Gastroesophageal sphincter (tissue), 4 donors: ENCODE measurements around the gene KLK14. TPM values are rescaled to one million over a fixed set of nuclear protein-coding genes. Genes with fewer than 3 reads are reported as not detected.

ENCODE experiments used
- ATAC-seq: fragments of 150-250 bp; one replicate; pipeline ENCODE4 v1.9.1; 2016; ENCODE audit warnings: mild to moderate bottlenecking, moderate library complexity
- H3K27ac ChIP-seq, 4 donors: fragments of 200-600 bp; sonication (generic) in 3 of 4; 1 replicate in 3 of 4; 2 replicates in 1 of 4; pipeline ENCODE4 v1.5.1; 2016 to 2019
- H3K27me3 ChIP-seq: fragments of 200-600 bp; sonication (generic); one replicate; pipeline ENCODE4 v1.5.1; 2019
- H3K36me3 ChIP-seq, 2 donors: fragments of 200-600 bp; sonication (generic); one replicate each; pipeline ENCODE4 v1.5.1; 2019; ENCODE audit warnings: control low read depth in 1 of 2
- H3K4me1 ChIP-seq, 3 donors: fragments of 200-600 bp; sonication (generic); 1 replicate in 2 of 3; 2 replicates in 1 of 3; pipeline ENCODE4 v1.5.1; 2016 to 2019; ENCODE audit warnings: control low read depth in 2 of 3
- H3K4me3 ChIP-seq, 2 donors: fragments of 200-600 bp; sonication (generic); one replicate each; pipeline ENCODE4 v1.5.1; 2019; ENCODE audit warnings: mild to moderate bottlenecking in 1 of 2, moderate library complexity in 1 of 2
- H3K9me3 ChIP-seq, 3 donors: fragments of 200-600 bp; sonication (generic); one replicate each; pipeline ENCODE4 v1.5.1; 2017 to 2019; ENCODE audit warnings: control low read depth in 2 of 3
- EP300 ChIP-seq: sonication (generic); formaldehyde crosslinking; IDR thresholded peaks from one replicate; pipeline ENCODE4 v1.6.1; 2017; ENCODE audit warnings: antibody characterized with exemption, mild to moderate bottlenecking
- POLR2A ChIP-seq, 2 donors: fragments of 450-650 bp; IDR thresholded peaks; one replicate each; pipeline ENCODE4 v1.6.1; 2017; ENCODE audit warnings: antibody characterized with exemption in 2 of 2, mild to moderate bottlenecking in 2 of 2, moderate library complexity in 1 of 2
- POLR2AphosphoS5 ChIP-seq: sonication (generic); formaldehyde crosslinking; IDR thresholded peaks from one replicate; pipeline ENCODE4 v1.6.1; 2017; ENCODE audit warnings: antibody characterized with exemption
- WGBS, 2 donors: methylation state at CpG; one replicate each; pipeline ENCODE4 v1.1.5; 2018; ENCODE audit warnings: low coverage in 1 of 2; 5-methylcytosine and 5-hydroxymethylcytosine counted together
- total RNA-seq, 4 donors: library from RNA; depleted of rRNA; stranded (reverse); fragments of >200 nt; gene quantifications; one replicate each; pipeline ENCODE4 v1.1.0, GENCODE V29; 2016
- TF ChIP-seq, protein P1 (sequence below), 4 experiments: fragments of 200-600 bp in 2 of 4; fragments of 450-650 bp in 2 of 4; sonication (generic) in 1 of 4; IDR thresholded peaks; one replicate each; pipeline ENCODE4 v1.5.1; 2017 to 2019; ENCODE audit warnings: antibody characterized with exemption in 4 of 4, mild to moderate bottlenecking in 2 of 4, moderate library complexity in 2 of 4

The KLK14 gene
- total RNA-seq, 4 donors from 2014 or later = not detected

DNA sequence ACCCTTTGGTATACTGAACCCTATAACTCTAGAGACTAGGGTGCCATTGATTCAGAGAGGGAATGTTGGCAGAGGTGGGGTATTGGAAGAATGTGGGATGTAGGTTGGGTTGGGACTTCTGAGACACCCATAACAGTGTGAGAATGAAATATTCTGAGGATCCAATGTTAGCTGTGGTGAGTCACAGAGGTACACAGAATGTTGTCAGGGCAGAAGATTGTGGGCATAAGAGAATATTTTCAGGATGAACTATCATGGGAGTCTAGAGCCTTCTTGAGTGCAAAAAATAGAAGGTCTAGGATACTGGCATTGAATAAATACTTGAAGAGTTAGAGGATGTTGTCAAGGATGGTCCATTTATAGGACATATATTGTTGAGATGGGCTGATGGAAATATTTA, 26.8 kb downstream of the KLK14 start:
- no peak for ATAC-seq
- no peak overlapping the region for H3K27ac ChIP-seq
- peaks cover 59% of the 10 kb centered on the region for H3K27me3 ChIP-seq
- H3K4me1 ChIP-seq = no peaks in the 10 kb centered on the region
- no peaks in the 10 kb centered on the region for H3K9me3 ChIP-seq
- H3K4me3 ChIP-seq = no peak overlapping the region
- TF ChIP-seq POLR2AphosphoS5 (no peak), POLR2A (IDR thresholded peaks at IDR 0.05) (no peak), EP300 (no peak)
- TF ChIP-seq, protein P1, sequence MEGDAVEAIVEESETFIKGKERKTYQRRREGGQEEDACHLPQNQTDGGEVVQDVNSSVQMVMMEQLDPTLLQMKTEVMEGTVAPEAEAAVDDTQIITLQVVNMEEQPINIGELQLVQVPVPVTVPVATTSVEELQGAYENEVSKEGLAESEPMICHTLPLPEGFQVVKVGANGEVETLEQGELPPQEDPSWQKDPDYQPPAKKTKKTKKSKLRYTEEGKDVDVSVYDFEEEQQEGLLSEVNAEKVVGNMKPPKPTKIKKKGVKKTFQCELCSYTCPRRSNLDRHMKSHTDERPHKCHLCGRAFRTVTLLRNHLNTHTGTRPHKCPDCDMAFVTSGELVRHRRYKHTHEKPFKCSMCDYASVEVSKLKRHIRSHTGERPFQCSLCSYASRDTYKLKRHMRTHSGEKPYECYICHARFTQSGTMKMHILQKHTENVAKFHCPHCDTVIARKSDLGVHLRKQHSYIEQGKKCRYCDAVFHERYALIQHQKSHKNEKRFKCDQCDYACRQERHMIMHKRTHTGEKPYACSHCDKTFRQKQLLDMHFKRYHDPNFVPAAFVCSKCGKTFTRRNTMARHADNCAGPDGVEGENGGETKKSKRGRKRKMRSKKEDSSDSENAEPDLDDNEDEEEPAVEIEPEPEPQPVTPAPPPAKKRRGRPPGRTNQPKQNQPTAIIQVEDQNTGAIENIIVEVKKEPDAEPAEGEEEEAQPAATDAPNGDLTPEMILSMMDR (IDR thresholded peaks at IDR 0.05) = no peak
- H3K36me3 ChIP-seq = no peaks in the 10 kb centered on the region

DNA sequence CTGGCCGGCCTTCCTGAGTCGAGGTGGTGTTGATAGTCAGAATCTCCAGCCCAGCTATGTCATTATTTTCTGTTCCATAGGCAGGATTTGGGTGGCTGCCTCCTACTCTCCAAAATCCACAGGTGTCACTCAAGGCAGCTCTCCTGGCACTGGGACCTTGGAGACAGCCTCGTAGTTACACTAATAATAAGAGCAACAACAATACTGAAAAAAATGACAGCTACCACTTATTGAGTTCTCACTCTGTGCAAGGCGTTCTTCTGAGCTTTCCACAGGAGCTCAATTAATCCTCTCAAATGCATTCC, 35.7 kb downstream of the KLK14 start:
- H3K4me3 ChIP-seq = no peak overlapping the region
- ATAC-seq = no peak
- H3K36me3 ChIP-seq = no peaks in the 10 kb centered on the region
- H3K27ac ChIP-seq = no peak overlapping the region
- 0 to 9% methylated on average over 2 to 3 of the region's 4 CpGs for WGBS, 2 donors
- no peaks in the 10 kb centered on the region for H3K9me3 ChIP-seq
- TF ChIP-seq POLR2AphosphoS5 (no peak), POLR2A (IDR thresholded peaks at IDR 0.05) (no peak), EP300 (no peak)
- TF ChIP-seq, protein P1 (IDR thresholded peaks at IDR 0.05) = no peak
- H3K27me3 ChIP-seq = peaks cover 29% of the 10 kb centered on the region
- H3K4me1 ChIP-seq = no peaks in the 10 kb centered on the region

DNA sequence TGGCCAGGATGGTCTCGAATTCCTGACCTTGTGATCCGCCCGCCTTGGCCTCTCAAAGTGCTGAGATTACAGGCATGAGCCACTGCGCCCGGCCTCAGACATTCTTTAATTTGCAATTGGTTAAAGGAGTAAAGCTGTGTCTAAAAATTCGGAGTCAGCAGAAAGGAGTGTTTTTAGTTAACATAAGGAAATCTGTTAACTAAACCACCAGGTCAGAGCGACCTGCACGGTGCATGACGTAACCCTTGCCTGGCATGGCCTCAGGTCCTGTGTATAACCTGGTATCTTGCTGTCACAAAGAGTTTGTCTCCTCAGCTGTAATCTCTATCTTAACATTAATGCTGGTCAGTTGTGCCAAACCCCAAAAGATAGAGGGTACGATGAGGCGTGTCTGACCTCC, 38.4 kb downstream of the KLK14 start:
- Histone ChIP-seq H3K36me3 (no peaks in the 10 kb centered on the region), H3K4me3 (no peak overlapping the region), H3K4me1 (no peaks in the 10 kb centered on the region), H3K27ac (no peak overlapping the region), H3K27me3 (peaks cover 24% of the 10 kb centered on the region), H3K9me3 (no peaks in the 10 kb centered on the region)
- no peak for ATAC-seq
- TF ChIP-seq, protein P1 (IDR thresholded peaks at IDR 0.05) = no peak
- TF ChIP-seq EP300 = no peak
- WGBS, 2 donors = 55 to 90% methylated on average over 3 to 7 of the region's 11 CpGs

DNA sequence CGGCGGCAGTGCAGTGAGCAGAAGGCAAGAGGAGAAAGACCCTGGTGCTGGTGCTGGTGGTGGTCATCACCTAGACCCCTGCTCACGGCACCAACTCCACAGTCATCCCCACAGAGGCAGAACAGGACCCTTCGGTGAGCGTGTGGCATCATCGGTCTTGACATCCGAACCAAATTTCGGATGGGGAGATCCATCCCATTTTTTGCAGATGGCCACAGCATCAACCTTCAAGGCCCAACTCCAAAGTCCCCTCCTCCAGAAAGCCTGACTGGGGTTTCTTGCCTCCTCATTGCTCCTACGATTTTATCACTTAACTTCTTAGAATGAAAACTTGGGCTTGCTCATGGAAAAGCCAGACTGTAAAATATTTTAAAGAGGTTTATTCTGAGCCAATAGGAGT, 39.2 kb downstream of the KLK14 start:
- Histone ChIP-seq H3K27me3 (peaks cover 20% of the 10 kb centered on the region), H3K4me1 (no peaks in the 10 kb centered on the region), H3K27ac (no peak overlapping the region), H3K36me3 (no peaks in the 10 kb centered on the region), H3K4me3 (no peak overlapping the region), H3K9me3 (no peaks in the 10 kb centered on the region)
- TF ChIP-seq, protein P1 (IDR thresholded peaks at IDR 0.05) = no peak
- no peak for TF ChIP-seq POLR2AphosphoS5
- TF ChIP-seq EP300 = no peak
- TF ChIP-seq POLR2A (IDR thresholded peaks at IDR 0.05) = no peak
- WGBS, 2 donors = 45 to 71% methylated on average over 5 to 9 of the region's 9 CpGs
- no peak for ATAC-seq

DNA sequence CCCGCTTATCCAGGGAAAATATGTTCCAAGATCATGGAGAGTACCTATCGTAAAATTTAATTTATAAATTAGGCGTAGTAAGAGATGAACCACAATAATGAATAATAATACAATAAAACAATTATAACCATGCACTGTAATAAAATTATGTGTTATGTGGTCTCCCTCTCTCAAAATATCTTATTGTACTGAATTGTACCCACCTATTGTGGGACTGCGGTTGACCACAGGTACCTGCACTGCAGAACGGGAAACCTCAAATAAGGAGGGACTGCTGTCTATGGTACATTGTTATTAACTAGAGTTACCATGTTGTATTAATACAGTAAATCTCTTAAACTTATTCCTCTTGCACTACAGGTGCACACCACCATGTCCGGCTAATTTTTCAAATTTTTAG, 42.5 kb downstream of the KLK14 start:
- peaks cover 25% of the 10 kb centered on the region for H3K27me3 ChIP-seq
- no peaks in the 10 kb centered on the region for H3K36me3 ChIP-seq
- no peaks in the 10 kb centered on the region for H3K4me1 ChIP-seq
- ATAC-seq = no peak
- TF ChIP-seq EP300 = no peak
- 87 to 88% methylated on average over 5 to 6 of the region's 6 CpGs for WGBS, 2 donors
- no peak overlapping the region for H3K27ac ChIP-seq
- H3K4me3 ChIP-seq = no peak overlapping the region
- H3K9me3 ChIP-seq = no peaks in the 10 kb centered on the region

DNA sequence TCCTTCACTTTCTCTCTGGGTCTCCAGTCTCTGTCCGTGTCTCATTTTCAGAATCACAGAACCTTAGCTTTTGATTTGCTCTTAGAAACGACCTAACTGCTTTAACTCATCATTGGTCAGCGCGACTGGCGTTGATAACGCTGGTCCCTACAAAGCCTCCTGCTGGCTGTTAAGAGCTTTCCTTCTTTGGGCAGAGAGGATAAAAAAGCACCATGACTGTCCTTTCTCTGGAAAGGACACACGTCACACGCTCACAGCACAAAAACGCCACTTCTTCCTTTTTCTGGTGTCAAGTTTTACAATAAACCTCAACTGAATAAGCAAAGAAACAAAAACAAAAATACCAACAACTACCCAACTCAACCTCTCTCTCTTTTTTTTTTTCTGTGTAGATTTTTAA, 46.2 kb downstream of the KLK14 start:
- Histone ChIP-seq H3K4me1 (no peaks in the 10 kb centered on the region), H3K9me3 (no peaks in the 10 kb centered on the region), H3K4me3 (no peak overlapping the region), H3K27me3 (peaks cover 58% of the 10 kb centered on the region), H3K36me3 (no peaks in the 10 kb centered on the region), H3K27ac (no peak overlapping the region)
- 36 to 42% methylated on average over 9 of the region's 9 CpGs for whole genome bisulfite sequencing, 2 donors
- TF ChIP-seq, protein P1 (IDR thresholded peaks at IDR 0.05) = no peak
- TF ChIP-seq POLR2AphosphoS5 (no peak), POLR2A (IDR thresholded peaks at IDR 0.05) (no peak), EP300 (no peak)
- ATAC-seq = no peak
